Glomerular visceral epithelial cell (primary cell): ENCODE results near the gene RPL9.
"Not testable (repeated sequence)": the region's sequence is repeated elsewhere in the genome, so short reads cannot be mapped to it uniquely, and the experiment has no call there.

Source experiments
- DNase-seq: peaks from one replicate; pipeline ENCODE4 v3.0.0-alpha.2; 2016; ENCODE audit errors: extremely low spot score

Gene RPL9

DNA sequence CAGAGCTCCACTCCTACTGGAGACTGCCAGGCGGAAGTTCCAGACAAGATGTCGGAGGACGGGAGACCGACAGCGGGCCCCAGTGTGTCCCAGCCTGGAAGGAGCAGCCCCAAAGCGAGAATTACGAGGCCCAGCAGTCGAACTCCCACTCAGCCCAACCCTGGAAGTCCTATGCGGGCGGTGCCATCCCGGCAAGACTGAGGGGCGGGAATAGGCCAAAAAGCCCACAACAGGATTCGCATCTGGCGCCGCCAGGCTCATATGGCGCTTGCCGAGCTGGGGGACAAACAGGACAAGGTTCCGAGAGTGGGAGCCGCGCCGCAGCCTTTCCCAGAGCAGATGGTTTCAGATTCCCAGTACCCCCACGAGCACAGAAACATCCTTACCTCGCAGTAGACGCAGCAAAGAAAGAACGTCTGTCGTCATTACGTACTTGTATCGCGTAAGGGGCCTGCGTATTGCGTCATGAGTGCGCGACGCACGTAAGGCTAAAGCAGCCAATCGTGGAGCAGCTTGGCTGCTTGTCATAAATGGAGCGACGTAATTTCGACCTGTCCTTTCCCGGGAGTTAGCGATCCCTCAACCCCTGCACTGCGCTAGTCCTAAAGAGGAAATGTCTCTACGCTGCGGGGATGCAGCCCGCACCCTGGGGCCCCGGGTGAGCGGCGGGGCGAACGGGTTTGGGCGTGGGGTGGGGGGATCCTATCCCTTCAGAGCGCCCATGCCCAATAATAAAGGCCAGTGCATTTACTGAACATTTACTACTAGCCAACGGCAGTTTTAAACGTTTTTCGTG is at the start of gene RPL9, which contains the start of gene LIAS:
RPL9 (minus strand) TSS at position 418 of the 796 bp plus-strand sequence. CDS start 483 bp downstream, outside the sequence.
LIAS (plus strand) TSS at position 552 of the 796 bp plus-strand sequence; CDS start at position 614, 62 bp downstream.
- peak; percentile 99 for DNase-seq

DNA sequence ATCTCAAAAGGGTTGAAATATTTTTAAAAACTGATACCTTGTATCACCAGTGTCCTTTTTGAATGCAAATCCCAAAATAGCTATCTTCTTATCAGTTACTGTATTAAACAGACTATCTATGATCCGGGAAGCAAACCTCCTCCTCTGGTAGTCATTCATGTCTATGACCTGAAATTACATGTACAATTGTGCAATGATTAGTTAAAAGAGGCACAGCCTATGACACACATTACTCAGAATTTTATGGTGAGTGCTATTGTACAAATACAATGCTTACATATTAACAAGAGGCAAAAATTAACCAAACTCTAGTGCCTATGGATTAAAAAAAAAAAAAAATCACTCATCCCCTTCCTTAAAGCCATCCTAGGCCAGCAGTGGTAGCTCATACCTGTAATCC is 46.9 kb upstream of the RPL9 start:
- DNase-seq = peak; percentile 22

DNA sequence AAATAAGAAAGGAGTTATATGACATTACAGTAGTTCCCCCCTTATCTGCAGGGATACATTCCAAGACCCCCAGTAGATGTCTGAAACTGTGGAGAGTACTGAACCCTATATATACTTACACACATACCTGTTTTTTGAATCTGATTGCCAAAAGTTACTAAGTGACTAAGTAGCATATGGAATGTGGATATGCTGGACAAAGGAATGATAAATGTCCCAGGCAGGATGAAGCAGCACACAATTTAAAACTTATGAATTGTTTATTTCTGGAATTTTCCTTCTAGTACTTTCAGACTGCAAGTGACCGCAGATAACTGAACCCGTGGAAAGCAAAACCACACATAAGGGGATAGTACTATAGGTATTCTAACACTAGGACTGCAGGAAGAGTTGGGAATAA is 45.8 kb upstream of the RPL9 start:
- no peak for DNase-seq

DNA sequence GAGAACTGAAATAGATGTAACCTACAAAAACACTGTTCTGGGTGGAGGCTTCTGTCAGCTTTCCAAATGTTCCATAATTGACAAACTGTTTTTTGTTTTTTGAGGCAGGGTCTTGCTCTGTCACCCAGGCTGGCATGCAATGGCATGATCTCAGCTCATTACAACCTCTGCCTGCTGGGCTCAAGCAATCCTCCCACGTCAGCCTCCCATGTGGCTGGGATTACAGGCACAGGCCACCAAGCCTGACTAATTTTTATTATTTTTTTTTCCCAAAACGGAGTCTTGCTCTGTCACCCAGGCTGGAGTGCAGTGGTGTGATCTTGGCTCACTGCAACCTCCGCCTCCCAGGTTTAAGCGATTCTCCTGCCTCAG is 43.9 kb upstream of the RPL9 start:
- DNase-seq = not testable (repeated sequence)

DNA sequence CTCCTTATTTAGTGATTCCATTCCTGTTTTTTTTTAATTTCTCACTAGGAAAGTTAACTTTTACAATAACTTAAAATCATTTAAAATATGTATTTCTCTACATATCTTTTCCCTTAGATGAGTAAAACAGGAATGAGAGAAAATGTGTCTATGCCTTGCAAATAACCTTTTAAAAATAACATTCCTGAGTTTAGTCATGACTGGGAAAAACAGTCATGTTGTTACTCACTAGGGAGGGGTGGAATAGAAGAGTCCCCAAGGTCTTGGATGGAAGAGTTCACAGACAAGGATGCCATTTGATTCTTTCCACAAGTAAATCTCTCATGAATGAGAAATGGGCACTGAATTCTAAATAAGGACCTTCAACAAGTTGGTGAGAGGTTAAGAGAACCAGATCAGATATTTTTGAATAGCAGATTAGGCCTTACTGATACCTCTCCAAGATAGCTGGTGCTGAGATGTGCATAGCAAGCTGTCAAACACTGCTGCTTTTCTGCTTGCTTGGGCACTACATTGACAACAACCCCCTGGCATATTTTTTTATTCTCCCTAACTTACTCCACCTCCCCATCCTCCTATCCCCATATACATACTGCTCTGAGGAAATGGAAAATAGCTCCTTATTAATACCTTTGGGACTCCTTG is 43.4 kb upstream of the RPL9 start:
- no peak for DNase-seq

DNA sequence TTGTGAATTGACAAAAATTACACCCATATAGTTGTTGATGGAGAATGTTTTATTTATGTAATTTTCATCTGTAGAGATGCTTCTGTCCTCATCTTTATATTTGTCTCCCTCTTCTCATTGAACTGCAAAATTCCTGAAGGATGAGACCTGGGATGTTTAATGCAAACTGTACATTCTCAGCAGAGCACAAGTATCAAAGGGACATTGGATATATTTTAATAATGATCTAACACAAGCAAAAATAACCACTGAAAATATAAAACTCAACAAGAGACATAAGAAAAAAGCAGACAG is 40.0 kb upstream of the RPL9 start:
- DNase-seq = no peak

DNA sequence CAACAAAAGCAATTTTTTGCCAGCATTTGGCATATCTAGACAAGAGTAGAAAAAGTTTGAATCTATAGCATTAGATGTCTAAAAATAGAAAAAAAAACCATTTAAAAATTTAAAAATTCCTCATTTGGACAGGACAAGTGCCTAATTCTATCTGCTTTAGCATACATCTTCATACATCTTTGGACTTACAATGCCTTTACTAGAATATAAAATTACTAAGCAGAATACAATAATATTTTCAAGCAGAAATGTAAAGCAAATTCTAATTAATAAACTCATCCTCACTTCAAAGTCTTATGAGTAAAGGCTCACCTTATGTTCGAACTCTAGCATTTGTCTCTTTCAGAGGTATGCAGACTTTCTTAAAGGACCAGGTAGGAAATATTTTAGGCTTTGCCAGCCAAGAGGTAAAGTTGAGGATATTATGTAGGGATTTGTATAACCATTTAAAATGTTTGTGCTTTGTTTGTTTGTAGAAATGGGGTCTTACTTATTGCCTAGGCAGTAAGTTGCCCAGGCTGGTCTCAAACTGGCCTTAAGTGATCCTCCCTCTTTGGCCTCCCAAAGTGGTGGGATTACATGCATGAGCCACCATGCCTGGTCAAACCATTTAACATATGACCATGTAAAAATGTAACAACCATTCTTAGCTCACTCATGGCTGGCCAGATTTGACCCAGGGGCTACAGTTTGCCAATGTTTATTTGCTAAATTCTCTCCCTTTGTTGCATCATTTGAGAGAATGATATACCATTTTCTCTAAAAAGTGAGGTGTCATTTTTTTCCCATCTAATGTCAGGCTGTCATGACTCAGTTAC is 39.4 kb upstream of the RPL9 start:
- no peak for DNase-seq

DNA sequence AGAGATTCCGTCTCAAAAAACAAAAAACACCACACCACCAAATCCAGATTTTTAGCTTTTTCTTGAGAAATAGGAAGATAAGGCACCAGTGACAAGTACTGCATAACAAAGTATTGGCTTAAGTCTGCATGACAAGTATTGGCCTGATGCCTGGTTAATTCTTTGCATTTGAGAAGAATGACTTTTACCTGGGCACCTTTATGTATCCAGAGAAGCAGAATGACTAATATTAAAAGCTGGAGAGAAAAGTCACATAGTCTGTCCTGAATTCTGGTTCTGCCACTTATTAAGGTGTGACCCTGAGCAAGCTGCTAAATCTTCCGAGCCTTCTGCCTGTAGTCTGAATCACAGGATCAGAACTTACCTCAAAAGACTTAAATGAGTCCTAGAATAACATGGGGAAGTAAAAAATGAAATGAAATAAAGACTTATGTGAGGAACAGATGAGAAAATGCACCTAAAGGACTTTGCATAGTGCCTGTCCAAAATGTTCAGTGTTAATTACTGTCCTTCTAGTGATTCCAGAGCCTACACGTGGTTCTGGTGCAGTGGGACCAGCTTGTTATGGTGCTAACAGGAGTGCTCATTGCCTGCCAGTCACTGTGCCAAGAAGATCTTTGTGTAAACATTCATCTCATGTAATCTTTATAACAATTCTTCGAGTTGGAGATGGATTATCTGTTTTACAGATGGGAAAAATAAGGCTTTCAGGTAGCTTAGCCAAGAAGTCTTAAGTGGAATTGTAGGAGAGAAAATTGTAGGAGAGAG is 36.9 kb upstream of the RPL9 start:
- DNase-seq = no peak

DNA sequence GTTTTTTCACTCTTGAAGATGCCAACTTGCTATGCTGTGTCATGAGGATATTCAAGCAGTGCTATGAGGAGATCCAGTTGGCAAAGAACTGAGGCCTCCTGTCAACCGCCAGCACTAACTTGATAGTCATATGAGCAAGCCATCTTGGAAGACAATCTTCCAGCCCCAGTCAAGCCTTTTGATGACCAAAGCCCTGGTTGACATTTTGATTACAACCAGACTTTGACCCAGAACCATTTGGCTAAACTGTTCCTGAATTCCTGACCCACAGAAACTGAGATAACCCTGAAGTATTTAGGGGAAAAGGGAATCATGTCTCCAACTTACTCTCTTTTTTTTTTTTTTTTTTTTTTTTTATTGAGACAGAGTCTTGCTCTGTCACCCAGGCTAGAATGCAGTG is 35.6 kb upstream of the RPL9 start:
- no peak for DNase-seq

DNA sequence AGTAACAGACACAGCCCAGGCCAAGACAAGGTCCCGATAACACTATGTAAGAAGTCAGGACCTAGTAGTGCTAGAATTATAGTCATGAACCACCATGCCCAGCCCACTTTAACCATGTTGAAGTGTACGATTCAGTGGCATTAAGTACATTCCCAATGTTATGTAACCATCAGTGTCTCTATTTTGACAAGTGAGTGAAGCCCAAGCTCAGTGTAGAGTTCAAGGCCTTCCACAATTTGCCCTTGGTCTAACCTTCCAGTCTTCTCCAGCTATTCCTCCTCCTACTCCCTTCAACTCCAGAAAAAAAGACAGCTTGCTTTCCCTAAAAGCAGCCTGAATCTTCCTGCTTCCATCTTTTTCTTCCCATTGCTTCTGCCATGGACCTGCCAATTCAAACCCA is 31.6 kb upstream of the RPL9 start:
- DNase-seq = no peak

DNA sequence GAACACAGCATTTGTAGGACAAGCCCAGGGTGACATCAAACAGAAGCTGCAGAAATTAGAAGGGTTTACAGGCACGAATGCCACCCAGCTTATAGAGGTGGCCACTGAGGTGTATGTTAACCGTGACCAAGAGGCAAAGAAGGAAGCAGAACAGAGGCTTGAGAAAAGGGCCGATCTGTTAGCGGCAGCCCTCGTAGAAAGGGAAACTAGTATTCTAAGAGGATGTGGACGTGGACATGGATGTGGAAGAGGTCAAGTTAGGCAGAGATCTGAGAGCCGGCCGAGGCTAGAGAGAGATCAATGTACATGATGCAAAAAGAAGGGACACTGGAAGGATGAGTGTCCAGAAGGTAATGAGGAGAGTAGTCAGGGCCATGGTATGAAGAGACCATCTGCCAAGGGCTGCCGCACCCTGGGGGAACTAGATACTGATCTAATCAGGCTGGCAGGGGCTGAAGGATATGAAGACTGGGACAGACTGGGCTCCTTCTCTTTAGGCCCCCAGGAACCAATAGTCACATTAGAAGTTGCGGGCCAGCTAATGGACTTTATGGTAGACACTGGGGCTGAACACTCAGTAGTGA is 27.6 kb upstream of the RPL9 start:
- no peak for DNase-seq

DNA sequence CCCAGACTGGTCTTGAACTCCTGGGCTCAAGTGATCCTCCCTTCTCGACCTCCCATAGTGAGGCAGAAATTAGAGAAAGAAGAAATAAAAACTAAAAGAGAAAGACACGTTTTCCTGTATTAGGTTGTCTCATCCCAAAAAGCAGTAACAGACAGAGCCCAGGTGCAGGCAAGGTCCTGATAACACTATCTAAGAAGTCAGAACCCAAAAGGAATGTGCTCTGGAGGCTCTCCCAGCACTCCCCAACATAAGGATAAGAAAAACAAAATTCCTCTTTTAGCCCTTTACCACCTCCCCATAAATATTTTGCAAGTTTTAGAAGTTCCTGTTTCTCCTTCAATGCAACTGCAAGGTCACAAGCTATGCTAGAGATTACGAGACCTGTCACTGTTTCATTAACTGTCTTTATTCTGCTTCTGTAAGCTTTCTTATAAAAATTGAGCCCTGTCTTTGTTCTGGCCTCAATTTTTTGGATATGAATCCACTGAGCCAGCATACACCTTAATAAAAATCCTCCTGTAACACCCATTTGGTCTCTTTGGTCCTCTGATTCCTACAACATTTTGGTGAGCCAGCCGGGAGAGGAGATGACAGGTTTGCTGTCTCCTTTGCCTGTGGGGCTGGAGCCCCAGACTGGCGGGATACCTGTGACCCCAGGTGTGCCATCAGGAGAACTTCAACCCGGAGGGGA is 26.0 kb upstream of the RPL9 start:
- no peak for DNase-seq

DNA sequence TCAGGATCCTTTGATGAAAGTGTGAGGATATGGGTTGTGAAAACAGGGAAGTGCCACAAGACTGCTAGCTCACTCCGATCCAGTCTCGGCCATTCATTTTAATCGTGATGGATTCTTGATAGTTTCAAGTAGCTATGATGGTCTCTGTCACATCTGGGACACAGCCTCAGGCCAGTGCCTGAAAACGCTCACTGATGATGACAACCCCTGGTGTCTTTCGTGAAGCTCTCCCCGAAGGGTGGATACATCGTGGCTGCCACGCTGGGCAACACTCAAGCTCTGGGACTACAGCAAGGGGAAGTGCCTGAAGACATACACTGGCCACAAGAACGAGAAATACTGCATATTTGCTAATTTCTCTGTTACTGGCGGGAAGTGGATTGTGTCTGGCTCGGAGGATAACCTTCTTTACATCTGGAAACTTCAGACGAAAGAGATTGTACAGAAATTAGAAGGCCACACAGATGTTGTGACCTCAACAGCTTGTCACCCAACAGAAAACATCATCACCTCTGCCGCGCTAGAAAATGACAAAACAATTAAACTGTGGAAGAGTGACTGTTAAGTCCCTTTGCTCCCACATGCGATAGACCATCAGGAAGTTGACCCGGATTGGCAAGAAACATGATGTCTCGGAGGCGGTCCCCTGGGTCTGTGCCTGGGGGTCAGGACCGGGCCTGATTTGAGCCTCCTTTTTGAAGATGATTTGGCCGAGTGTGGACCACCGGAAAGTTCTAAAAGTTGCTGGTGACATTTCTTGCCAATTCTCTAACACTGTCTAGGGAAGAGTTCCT is 22.4 kb upstream of the RPL9 start:
- DNase-seq = no peak

DNA sequence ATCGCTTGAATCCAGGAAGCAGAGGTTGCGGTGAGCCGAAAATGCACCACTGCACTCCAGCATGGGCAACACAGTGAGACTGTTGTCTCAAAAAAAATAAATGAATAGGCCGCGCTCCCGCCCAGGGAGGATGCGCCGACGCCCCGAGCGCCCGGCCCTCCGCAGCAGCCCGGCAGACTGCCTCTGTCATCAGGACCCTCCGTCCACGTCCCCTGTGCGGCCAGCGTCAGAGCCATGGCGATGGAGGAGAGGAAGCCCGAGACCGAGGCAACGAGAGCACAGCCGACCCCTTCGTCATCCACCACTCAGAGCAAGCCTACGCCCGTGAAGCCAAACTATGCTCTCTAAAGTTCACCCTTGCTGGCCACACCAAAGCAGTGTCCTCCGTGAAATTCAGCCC is 21.5 kb upstream of the RPL9 start:
- DNase-seq = no peak

DNA sequence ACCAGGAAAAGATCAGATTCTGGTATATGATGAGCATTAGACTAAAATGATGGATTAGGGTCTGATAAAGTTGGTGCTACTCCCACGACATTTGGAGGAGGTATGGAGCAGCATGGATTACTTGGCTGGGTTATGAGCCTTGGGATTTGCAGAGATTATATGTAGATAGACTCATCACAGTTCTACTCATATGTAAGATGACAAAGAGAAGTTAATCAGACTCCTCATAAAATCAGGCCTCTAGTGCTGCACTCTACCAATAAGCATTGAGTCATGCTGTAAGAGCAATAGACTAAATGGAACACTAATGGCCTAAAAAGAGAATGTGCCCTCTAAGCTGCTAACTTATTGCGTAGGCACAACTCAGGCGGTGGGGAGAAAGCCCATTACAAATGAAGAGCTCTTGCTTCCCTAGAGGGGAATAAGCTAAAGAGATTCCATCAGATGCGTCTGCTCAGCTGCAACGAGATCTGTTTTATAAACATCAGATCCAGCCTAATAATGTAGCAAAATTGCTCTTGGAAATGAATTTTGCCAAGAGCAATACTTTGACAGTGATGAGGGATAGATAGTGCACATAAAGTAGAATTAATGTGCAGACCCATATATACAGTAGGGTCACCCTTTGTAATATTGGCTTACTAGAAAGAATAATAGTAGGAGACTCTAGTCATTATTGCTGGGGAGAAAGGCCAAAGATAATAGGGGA is 17.6 kb upstream of the RPL9 start:
- DNase-seq = no peak

DNA sequence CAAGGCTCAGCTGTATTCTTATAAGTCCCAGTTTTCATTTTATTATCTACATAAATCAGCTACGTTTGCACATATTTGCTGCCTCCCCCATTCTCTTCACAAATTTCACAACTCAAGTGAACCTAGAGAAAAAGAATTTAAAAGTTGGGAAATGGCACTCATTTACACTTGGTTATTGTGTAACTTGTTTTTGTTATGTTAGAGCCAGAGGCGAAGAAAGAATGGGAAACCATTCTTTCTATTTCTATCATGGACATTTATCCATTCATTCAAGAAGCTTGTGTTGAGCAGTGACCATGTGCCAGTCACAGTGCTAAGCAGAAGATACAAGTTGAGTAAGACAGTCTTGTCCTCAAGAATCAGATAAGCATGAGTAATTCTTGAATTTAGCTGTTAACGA is 13.7 kb upstream of the RPL9 start:
- no peak for DNase-seq

DNA sequence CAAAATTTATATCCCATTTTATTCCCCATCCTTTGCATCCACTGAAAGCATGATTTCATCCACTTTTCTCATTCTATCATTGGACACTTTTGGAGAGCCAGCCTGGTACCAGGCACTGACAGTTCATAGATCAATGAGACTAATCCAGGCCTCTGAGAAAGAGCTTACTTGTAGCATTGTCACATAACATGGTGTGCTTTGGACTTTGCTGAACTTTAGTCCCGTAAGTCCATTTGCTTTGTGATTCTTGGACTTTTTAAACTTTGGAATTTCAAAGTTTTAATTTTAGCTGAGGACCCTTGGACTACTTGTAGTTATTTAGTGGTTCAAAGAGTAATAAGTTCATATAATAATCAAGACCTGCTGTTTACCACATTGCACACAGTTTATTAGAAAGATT is 11.7 kb upstream of the RPL9 start:
- no peak for DNase-seq

DNA sequence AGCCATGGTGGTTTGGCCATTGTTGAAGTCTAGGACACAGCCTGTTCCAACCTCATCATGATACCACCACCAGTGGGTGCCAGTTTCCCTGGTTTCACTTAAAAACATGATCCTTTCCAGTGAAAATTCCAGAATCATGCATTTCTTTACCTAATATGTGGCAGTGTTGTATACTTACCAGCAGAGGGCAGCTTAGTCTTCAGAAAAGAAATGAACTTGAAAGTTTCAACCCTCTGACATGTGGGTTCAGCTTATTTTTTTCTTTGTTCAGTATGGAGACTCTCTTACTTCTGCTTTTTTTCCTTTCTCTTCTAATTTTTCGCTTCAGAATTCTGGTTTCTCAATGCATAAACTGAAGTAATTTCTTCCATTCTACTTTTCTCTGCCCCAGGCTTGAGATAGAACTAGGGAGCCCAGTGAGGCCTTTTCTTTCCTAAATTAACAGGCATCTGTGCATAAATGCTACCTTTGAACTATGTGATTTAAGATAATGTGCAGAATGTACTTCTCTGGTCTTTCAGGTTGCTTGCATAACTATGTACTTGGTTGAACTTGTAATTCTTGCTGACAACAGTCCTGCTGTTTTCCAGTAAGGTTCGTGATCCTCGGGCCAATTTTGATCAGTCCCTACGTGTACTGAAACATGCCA is 10.8 kb upstream of the RPL9 start:
- peak; percentile 84 for DNase-seq

DNA sequence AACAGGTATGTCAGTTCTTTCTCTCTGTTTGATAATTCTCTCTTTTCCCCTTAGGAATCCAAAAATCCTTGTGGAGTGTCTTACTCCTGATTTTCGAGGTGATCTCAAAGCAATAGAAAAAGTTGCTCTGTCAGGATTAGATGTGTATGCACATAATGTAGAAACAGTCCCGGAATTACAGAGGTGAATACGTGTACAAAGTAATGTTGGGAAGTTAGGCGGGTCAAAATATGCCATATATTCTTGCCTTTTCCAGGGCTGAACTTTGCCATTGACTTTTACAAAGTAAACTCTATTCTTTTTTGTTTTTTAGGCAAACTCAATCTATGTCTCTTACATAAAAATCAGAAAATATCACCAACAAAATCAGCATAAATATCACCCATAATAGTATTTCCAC is 8.7 kb upstream of the RPL9 start:
- DNase-seq = no peak
